Activated CD4-positive, alpha-beta T cell treated with anti-CD3 and anti-CD28 coated beads, Interleukin-2, Interleukin-4, amounts not matched to agents 100 ng/mL and 50 ng/mL, durations not matched to agents 16 hours and 8 hours (primary cell): ENCODE results near the gene P2RY6.
A peak's percentile ranks its signal among the peaks of the same experiment; 100 is the strongest.

ENCODE experiments used
- DNase-seq: peaks from one replicate; pipeline ENCODE4 v3.0.0-alpha.2; 2020; ENCODE audit warnings: low spot score

Gene P2RY6

DNA sequence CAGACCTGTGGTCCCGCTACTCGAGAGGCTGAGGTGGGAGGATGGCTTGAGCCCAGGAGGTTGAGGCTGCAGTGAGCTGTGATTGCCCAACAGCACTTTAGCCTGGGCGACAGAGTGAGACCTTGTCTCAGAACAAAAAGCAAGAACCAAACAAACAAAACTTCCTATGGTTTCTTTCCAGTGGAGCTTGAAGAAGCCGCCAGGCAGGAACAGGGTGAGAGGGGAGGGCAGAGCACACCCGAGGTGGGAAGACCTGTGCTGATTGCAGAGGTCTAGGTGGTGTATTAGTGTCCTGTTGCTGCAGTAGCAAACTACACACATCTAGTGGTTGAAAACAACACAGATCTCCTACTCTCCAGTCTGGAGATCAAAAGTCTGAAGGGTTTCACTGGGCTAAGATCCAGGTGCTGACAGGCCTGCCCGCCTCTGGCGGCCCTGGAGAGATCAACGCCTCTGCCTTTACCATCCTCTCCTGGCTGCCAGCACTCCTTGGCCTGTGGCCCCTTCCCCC is 46.4 kb downstream of the P2RY6 start:
- no peak for DNase-seq

DNA sequence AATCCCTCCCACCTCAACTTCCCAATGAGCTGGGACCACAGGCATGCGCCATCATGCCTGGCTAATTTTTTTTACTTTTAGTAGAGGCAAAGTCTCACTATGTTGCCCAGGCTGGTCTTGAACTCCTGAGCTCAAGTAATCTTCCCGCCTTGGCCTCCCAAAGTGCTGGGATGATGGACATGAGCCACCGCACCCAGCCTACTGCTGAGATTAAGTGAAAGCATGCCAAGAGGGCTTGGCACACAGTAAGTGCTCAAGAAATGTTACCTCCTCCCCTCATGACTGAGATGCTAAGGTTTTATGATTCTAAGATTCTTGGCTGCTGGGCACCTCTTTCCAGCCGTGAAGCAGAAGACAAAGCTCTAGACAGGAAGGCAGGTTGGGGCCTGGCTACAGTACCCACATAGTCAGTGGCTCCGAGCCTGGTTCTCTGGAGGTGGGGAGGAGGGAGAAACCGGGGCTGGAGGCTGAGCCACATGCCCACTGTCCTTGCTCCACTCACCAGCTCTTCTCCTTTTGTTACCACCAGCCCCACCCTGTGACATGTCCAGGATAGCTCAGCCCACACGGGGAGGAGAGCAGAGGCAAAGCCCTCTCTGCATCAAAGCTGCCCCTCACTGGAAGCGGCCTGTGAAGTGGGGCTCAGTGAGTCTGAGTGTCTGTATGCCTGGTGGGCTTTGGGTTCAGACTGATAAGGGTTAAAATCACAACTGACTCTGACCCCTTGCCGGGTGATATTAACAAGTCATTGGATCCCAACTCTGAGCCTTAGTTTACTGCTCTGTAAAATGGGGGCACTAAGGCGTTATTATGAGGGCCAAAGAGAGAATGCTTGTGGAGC is 48.8 kb downstream of the P2RY6 start:
- DNase-seq = no peak

GRCh38 chr11:73321604-73322381 is 49.7 kb downstream of the P2RY6 start:
- DNase-seq = no peak

DNA sequence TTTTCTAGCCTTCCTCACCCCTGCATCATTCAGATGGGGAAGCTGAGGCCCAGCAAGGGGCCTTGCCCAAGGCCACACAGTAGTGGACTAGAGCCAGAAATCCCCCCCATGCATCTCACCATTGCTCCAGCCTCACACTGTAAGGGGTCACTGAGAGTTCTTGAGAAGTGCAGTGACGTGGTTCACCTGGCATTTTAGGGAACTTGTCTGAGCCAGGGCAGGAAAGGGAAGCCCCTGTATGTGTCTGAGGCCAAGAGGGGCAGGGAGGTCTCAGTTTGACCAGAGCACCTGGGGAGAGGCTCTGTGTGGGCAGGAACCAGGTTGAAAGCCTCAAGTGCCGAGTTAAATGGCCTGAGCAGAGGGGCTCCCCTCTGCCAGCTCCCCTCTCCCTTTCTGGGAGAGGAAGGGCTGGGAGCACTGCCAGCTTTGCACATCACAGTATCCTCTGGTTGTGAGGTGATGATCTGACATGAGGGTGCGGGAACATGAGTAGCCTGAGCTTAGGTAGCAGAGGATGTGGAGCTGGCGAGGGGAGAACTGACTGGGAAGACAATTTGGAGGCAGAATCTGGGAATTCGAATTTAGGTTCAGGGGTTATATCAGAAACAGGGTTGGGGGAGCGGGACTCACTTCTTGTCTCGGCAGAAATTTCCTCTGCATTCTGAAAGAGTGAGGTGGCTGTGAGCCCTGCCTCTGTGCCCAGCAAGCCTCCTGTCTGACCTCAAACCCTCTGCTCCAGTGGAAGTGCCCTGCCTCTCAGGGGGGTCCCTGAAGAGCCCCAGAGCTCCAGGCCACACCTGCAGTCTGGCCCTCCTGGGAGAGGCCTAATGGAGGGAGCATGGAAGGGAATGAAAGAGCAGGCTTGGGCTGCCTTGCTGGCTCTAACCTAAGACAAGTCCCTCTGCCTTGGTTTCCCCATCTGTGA is 50.5 kb downstream of the P2RY6 start:
- no peak for DNase-seq

GRCh38 chr11:73323464-73323863 is 51.3 kb downstream of the P2RY6 start:
- no peak for DNase-seq

GRCh38 chr11:73324116-73324515 is 52.0 kb downstream of the P2RY6 start:
- DNase-seq = no peak

DNA sequence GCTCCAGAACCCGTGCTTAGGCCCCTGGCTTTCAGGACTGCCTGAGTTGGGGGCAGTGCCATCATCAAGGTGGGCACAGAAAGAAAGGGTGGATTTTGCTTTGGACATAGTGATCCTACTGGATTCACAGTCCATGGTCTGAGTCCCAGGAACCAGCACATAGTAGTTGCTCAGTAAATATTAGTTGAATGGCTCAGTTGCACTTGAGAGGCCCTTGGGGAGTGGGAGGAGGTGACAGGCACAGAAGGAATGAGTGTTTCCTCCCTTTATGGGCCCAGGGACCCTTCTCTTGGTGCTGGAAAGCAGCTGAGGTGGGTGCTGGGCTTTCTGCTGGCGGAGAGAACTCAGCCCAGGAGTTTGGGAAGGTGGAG is 52.5 kb downstream of the P2RY6 start:
- no peak for DNase-seq

DNA sequence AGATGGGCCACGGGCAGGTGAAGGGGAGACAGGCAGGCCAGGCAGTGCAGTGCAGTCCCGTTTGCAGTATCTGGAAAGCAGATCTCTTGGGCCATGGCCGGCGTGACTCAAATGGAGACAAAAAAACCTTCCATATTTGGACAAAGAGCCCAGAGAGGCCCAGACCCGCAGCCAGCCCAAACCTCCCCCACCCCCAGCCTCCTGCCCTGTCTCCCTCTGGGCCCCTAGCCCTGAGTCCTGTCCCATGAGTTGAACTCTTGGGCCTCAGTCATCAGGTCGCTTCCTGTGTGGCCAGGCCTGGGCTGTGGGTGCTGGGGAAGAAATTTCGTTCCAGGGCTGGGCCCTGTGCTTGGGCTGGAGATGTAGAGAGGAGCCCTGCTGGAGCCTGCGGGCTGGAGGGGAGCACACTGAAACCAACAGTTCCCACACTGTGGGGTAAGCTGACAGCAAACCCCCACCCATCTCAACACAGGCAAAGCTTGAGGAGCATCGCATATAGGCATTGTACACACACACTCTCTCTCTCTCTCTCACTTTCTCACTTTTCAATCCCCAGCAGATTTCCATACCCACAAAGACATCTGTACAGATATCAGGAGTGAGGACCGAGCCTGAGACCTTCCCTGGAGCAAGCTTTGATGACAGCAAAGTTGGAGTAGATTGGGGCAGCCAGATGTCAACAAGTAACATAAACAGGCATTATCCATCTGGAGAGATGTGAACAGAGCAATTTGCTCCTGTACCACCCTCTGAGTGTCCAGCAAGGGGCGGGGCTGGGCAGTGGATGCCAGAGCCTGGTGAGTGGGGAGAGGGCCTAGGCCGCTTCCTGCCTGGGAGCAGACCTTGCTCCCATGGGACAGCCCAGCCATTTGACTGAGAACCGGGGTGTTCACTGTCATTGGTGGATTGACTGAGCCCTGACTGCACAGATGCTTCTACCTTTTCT is 53.2 kb downstream of the P2RY6 start:
- no peak for DNase-seq

DNA sequence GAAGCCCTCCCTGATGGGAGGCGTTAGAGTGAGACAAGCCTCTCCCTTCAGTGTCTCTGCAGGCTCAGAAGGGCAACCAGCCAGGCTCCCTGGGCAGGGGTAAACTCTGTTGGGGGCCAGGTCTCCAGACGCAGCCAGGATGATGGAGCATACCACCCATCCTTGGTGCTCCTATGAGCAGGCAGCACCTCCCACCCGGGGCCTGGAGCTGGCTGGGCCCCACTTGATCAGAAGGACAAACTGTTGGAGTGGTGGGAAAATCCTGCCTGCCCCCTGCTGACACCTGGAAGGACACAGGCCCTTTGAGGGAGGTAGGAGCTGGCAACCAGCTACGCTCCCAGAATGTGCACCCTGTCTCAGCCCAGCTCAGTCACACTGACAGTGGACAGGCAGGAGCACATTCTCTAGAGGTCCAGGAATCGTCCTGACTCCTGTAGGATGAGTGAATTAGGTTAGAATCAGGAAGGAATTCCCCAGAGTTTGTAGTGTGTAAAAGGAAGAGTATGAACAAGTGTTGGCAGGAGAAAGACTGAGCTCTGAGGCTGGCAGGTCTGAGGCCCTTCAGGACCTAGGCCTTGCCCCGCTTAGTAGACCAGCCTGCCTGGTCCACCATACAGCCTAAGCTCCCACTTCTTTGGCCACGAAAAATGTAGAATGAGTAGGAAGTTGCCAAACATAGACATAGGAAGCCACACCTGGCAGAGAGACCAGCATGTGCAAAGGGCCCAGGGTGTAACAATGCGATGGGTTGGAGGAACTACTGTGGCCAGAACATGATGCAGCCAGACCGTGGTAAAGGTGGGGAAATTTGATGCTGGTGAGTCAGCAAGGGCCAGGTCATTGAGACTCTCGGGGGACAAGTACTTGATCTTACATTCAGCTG is 55.0 kb downstream of the P2RY6 start:
- DNase-seq = no peak

GRCh38 chr11:73327812-73328364 is 55.8 kb downstream of the P2RY6 start:
- no peak for DNase-seq

DNA sequence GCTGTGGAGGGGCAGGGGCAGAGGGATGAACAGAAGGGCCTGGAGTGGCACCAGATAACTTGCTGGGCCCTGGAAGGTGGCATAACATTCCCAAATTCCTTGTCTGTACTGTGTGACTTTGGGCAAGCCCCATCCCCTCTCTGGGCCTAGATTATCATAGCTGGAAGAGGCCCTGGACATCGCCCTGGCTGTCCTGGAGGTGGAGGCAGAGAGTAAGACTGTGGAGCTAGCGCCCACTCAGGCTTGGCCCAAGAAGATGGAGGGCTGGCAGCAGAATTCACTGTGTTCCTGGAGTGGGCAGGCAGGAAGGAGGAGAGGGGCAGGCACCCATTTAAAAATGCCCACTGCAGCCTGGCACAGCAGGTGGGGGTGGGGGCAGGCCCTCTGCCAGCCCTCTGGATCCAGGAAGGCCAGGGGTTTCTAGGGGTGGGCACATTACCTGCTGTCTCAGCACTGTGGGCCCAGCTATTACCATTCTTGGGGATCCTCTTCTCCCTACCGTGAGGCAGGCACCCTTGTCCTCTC is 58.5 kb downstream of the P2RY6 start:
- no peak for DNase-seq

GRCh38 chr11:73331138-73331916 is 59.2 kb downstream of the P2RY6 start:
- no peak for DNase-seq

- no peak for DNase-seq
Observed at GRCh38 chr11:73333173-73333572, 61.0 kb downstream of the P2RY6 start.

GRCh38 chr11:73333640-73334383 is 61.7 kb downstream of the P2RY6 start:
- no peak for DNase-seq

DNA sequence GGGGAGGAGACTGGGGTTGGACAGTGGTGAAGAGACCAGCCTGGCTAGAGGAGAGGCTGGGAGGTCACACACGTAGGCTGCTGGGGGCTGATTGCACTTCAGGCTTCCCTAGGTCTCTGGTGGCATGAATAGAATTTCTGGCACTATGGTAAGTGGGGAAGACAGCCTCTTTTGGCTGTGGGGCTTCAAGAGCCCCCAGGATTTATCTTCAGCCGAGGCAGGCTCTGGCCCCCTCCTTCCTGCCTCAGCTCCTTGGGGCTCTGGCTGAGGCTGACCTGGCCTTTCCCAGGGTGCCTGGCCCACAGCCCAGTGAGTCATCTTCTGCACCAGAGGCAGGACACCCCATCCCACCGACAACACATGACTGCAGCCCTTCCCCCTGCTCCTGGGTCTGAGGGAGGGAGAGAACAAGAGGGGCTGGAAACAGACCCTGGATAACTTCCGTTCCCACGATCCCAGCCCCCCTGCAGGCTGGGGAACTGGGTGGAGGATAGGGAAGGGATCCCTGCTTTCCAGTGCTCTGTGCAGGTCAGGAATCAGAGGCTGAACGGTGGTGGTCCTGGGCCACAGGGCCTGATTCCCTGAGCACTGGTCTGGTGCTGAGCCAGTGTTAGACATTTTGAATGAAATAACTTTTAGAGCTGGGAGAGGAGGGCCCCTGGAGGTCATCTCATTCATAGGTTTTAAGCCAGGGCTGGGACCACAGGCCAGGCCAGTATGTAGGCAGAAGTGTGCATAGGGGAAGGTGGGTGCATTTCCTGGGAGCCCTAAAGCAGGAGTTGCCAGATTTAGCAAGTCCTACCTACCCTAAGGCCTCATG is 62.5 kb downstream of the P2RY6 start:
- DNase-seq = no peak

- DNase-seq = peak; percentile 76
Observed at GRCh38 chr11:73335204-73335923, 63.2 kb downstream of the P2RY6 start.
